GM13976 (cell line): ENCODE data around the gene EFNA1.
A peak's percentile ranks its signal among the peaks of the same experiment; 100 is the strongest.

ENCODE experiments used
- DNase-seq: peaks from one replicate; pipeline ENCODE4 v3.0.0; 2012; ENCODE audit warnings: low spot score
- CTCF ChIP-seq: IDR thresholded peaks from 2 replicates; pipeline ENCODE4 v1.5.1; 2012; ENCODE audit warnings: borderline replicate concordance, mild to moderate bottlenecking; ENCODE audit not compliant: insufficient read depth; ENCODE audit errors: extremely low read depth, missing control alignments, control extremely low read depth
- in situ Hi-C: fragments of 300-500 bp; cut with MboI; formaldehyde crosslinking; loops from one replicate; pipeline ENCODE4 v1.12.0; 2022; ENCODE audit warnings: low sequenced_read_pairs, mixed read lengths, inconsistent platforms; ENCODE audit not compliant: unreplicated experiment

The EFNA1 gene

GRCh38 chr1:155134880-155135414 lies 7.3 kb downstream of the EFNA1 start:
- DNase-seq: no peak
- in situ Hi-C loops: no loop called here
- no peak for TF ChIP-seq CTCF

DNA sequence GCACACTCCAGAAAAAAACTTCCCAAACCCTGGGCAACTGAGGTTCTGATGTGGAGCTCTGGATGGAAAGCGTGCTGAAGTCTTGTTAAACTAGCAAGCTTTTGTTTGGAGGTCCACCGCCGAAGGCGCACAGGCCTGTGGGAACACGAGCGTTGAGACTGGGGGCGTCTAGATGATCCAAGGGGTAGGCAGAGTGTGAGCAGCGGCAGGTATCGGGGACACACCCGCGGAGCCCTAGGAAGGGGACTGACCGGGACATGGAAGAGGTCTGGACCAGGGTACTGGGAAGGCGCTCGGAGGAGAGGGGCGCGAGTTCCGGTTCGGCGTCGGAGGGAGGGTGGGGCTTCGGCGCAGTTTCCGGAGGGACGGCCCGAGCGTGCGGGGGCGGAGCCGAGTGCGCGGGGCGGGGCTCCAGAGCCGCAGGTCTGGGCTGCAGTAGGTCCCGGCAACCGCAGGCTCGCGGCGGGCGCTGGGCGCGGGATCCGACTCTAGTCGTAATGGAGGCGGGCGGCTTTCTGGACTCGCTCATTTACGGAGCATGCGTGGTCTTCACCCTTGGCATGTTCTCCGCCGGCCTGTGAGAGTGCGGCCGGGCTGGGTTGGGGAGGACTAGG lies 7.8 kb downstream of the EFNA1 start, which contains the start of gene SLC50A1:
SLC50A1 (plus strand) TSS at position 438 of the 614 bp plus-strand sequence; CDS start at position 498, 60 bp downstream.
- DNase-seq: peak; percentile 97
- in situ Hi-C loops: no loop called here
- TF ChIP-seq CTCF: no peak

DNA sequence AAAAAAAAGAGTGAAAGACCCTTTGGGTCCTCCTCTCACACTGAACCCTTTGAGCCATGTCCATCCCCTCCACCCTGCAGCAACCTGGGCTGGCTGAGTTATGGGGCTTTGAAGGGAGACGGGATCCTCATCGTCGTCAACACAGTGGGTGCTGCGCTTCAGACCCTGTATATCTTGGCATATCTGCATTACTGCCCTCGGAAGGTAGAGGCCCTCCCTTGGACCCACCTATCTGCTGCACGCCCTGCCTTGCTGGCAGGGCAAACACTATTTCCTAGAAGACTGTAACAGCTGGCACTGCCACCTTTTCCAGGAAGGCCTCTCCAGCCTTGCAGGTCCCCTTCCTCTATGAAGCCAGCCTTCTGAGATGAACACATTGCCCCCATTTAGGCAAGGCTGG lies 9.1 kb downstream of the EFNA1 start:
- DNase-seq: no peak
- in situ Hi-C loops: no loop called here
- TF ChIP-seq CTCF: no peak

- in situ Hi-C loops: no loop called here
- DNase-seq: no peak
- no peak for TF ChIP-seq CTCF
Measured at GRCh38 chr1:155137154-155137949, 9.7 kb downstream of the EFNA1 start.

- in situ Hi-C loops: no loop called here
- TF ChIP-seq CTCF: no peak
- DNase-seq: peak; percentile 93
Measured at GRCh38 chr1:155139895-155140629, 12.4 kb downstream of the EFNA1 start, which contains the start of gene DPM3. Gene DPM3 (minus strand): TSS chr1:155140531. CDS start chr1:155140240, 291 bp downstream.

DNA sequence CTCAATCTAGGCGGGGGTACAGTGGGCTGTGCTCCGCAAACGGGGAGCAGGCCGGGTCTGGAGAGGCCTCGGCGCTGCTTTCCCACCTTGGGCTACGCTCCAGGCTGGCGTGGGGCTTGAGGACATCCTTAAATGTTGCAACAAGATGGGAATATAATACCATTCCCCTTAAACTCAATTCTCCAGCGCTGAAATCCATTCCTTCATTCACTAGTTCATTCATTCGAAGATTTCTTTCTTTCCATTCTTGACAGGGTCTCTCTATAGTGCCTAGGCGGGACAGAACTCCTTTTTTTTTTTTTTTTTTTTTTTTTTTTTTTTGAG lies 12.9 kb downstream of the EFNA1 start:
- in situ Hi-C loops: no loop called here
- TF ChIP-seq CTCF: no peak
- no peak for DNase-seq
